ENCODE data around the gene RNF5.

Gene RNF5

GRCh38 chr6:32226434-32226833, 48.2 kb downstream of the RNF5 start:
- no peaks in the 10 kb centered on the region for H3K9me3 ChIP-seq
- no peaks in the 10 kb centered on the region for H3K36me3 ChIP-seq
- peaks cover 16% of the 10 kb centered on the region; the same call in 1 of the 2 replicates for H3K27me3 ChIP-seq
- no peak for DNase-seq
- no peaks in the 10 kb centered on the region for H3K4me1 ChIP-seq
- H3K4me3 ChIP-seq (ENCODE audit: low read depth, low read length): no peak overlapping the region
- no peak for TF ChIP-seq CTCF (IDR thresholded peaks at IDR 0.05; ENCODE audit: low read depth, low read length)
